Parathyroid adenoma (tissue), 2 donors: ENCODE measurements around the gene ZNF197.
A peak's percentile ranks its signal among the peaks of the same experiment; 100 is the strongest.
"Not testable (repeated sequence)": the region's sequence is repeated elsewhere in the genome, so short reads cannot be mapped to it uniquely, and the experiment has no call there.

ENCODE experiments used
- H2AFZ ChIP-seq: fragments of 300-600 bp; sonication (generic); one replicate; pipeline ENCODE4 v1.7.0; 2017; ENCODE audit warnings: antibody characterized with exemption, mild to moderate bottlenecking
- H3K27ac ChIP-seq: fragments of 300-600 bp; sonication (generic); one replicate; pipeline ENCODE4 v1.7.0; 2017
- H3K27me3 ChIP-seq: fragments of 300-600 bp; sonication (generic); one replicate; pipeline ENCODE4 v1.7.0; 2017; ENCODE audit warnings: low read length; ENCODE audit not compliant: control insufficient read depth, insufficient read depth
- H3K36me3 ChIP-seq: fragments of 300-600 bp; sonication (generic); one replicate; pipeline ENCODE4 v1.7.0; 2017; ENCODE audit warnings: low read length; ENCODE audit not compliant: control insufficient read depth, insufficient read depth
- H3K4me1 ChIP-seq: fragments of 300-600 bp; sonication (generic); one replicate; pipeline ENCODE4 v1.7.0; 2017; ENCODE audit warnings: control low read depth
- H3K4me2 ChIP-seq: fragments of 300-600 bp; sonication (generic); one replicate; pipeline ENCODE4 v1.7.0; 2017; ENCODE audit warnings: low read length
- H3K4me3 ChIP-seq: fragments of 300-600 bp; sonication (generic); one replicate; pipeline ENCODE4 v1.7.0; 2017; ENCODE audit warnings: low read depth, low read length
- H3K79me2 ChIP-seq: fragments of 300-600 bp; sonication (generic); one replicate; pipeline ENCODE4 v1.7.0; 2017; ENCODE audit warnings: control low read depth
- H3K9ac ChIP-seq: fragments of 300-600 bp; sonication (generic); one replicate; pipeline ENCODE4 v1.7.0; 2017; ENCODE audit warnings: mild to moderate bottlenecking
- H3K9me3 ChIP-seq: fragments of 300-600 bp; sonication (generic); one replicate; pipeline ENCODE4 v1.7.0; 2017; ENCODE audit warnings: low read length; ENCODE audit not compliant: control insufficient read depth
- CTCF ChIP-seq: fragments of 300-600 bp; sonication (generic); IDR thresholded peaks from one replicate; pipeline ENCODE4 v1.7.0; 2017; ENCODE audit warnings: antibody characterized with exemption, mild to moderate bottlenecking
- donor health status: primary hyperparathyroidism.

Gene ZNF197

GRCh38 chr3:44624749-44625480 is at the start of gene ZNF197:
TSS of gene ZNF197 (plus strand) at chr3:44625036. CDS start at chr3:44629155, 4,119 bp downstream.
- Histone ChIP-seq H3K79me2 (peaks cover 23% of the 10 kb centered on the region), H3K27ac (peak within 1 kb of the TSS; percentile 68), H3K36me3 (no peaks in the 10 kb centered on the region), H2AFZ (peak within 1 kb of the TSS; percentile 93), H3K4me3 (peak within 1 kb of the TSS; percentile 66), H3K9ac (peak within 1 kb of the TSS; percentile 1), H3K4me1 (peaks cover 5% of the 10 kb centered on the region), H3K4me2 (peak within 1 kb of the TSS; percentile 85), H3K27me3 (no peaks in the 10 kb centered on the region), H3K9me3 (no peaks in the 10 kb centered on the region)
- no peak for TF ChIP-seq CTCF

GRCh38 chr3:44576613-44577012 is 48.2 kb upstream of the ZNF197 start:
- Histone ChIP-seq H3K36me3 (no peaks in the 10 kb centered on the region), H3K27ac (no peak overlapping the region), H3K4me2 (no peak overlapping the region), H3K4me3 (no peak overlapping the region), H2AFZ (no peak overlapping the region), H3K27me3 (no peaks in the 10 kb centered on the region), H3K79me2 (no peaks in the 10 kb centered on the region), H3K9ac (no peak overlapping the region), H3K9me3 (no peaks in the 10 kb centered on the region), H3K4me1 (no peaks in the 10 kb centered on the region)
- no peak for TF ChIP-seq CTCF

GRCh38 chr3:44577354-44577952 is 47.4 kb upstream of the ZNF197 start:
- not testable (repeated sequence) for H3K4me2 ChIP-seq, H3K79me2 ChIP-seq, H3K4me3 ChIP-seq, H3K9me3 ChIP-seq, H2AFZ ChIP-seq, H3K27me3 ChIP-seq, H3K9ac ChIP-seq, H3K27ac ChIP-seq, H3K36me3 ChIP-seq, H3K4me1 ChIP-seq

- not testable (repeated sequence) for H3K4me3 ChIP-seq, H3K9me3 ChIP-seq, H3K4me2 ChIP-seq, H3K79me2 ChIP-seq, H2AFZ ChIP-seq, H3K36me3 ChIP-seq, H3K27ac ChIP-seq, H3K4me1 ChIP-seq, H3K27me3 ChIP-seq, H3K9ac ChIP-seq
These were observed 46.5 kb upstream of the ZNF197 start for GRCh38 chr3:44578316-44578715.

- H3K79me2 ChIP-seq, H3K27me3 ChIP-seq, H3K4me1 ChIP-seq, H3K9ac ChIP-seq, H3K9me3 ChIP-seq, H3K4me2 ChIP-seq, H3K4me3 ChIP-seq, H3K36me3 ChIP-seq, H3K27ac ChIP-seq, H2AFZ ChIP-seq: not testable (repeated sequence)
These were observed 45.8 kb upstream of the ZNF197 start for GRCh38 chr3:44578924-44579515.

- H3K4me2 ChIP-seq, H3K36me3 ChIP-seq, H3K9ac ChIP-seq, H3K27ac ChIP-seq, H3K4me1 ChIP-seq, H3K79me2 ChIP-seq, H3K9me3 ChIP-seq, H3K27me3 ChIP-seq, H2AFZ ChIP-seq, H3K4me3 ChIP-seq: not testable (repeated sequence)
These were observed 45.1 kb upstream of the ZNF197 start for GRCh38 chr3:44579749-44580148.

GRCh38 chr3:44580971-44581370 is 43.9 kb upstream of the ZNF197 start:
- H3K4me3 ChIP-seq, H3K4me1 ChIP-seq, H3K9ac ChIP-seq, H3K4me2 ChIP-seq, H3K27me3 ChIP-seq, H3K79me2 ChIP-seq, H3K9me3 ChIP-seq, H3K27ac ChIP-seq, H2AFZ ChIP-seq, H3K36me3 ChIP-seq: not testable (repeated sequence)
